ENCODE data around the gene PCOLCE2. TPM values are rescaled to one million over a fixed set of nuclear protein-coding genes. Genes with fewer than 3 reads are reported as not detected.
"Not testable (repeated sequence)": the region's sequence is repeated elsewhere in the genome, so short reads cannot be mapped to it uniquely, and the experiment has no call there.

PCOLCE2 gene
- total and polyA plus RNA-seq, 2 donors (not counting 1 experiment from before 2014, with no cell fraction given), result 4.8 to 26.3 TPM

- H3K4me3 ChIP-seq (replicated peaks in 1 of 4; ENCODE audit: control extremely low read depth in 1 of 4, insufficient read depth in 1 of 4, low read depth in 3 of 4, low read length in 4 of 4), result no peak overlapping the region
- no peaks in the 10 kb centered on the region for H4K20me1 ChIP-seq (ENCODE audit: control insufficient read depth, extremely low read depth, insufficient read depth, low read length)
- TF ChIP-seq, protein P1, sequence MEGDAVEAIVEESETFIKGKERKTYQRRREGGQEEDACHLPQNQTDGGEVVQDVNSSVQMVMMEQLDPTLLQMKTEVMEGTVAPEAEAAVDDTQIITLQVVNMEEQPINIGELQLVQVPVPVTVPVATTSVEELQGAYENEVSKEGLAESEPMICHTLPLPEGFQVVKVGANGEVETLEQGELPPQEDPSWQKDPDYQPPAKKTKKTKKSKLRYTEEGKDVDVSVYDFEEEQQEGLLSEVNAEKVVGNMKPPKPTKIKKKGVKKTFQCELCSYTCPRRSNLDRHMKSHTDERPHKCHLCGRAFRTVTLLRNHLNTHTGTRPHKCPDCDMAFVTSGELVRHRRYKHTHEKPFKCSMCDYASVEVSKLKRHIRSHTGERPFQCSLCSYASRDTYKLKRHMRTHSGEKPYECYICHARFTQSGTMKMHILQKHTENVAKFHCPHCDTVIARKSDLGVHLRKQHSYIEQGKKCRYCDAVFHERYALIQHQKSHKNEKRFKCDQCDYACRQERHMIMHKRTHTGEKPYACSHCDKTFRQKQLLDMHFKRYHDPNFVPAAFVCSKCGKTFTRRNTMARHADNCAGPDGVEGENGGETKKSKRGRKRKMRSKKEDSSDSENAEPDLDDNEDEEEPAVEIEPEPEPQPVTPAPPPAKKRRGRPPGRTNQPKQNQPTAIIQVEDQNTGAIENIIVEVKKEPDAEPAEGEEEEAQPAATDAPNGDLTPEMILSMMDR (conservative IDR thresholded peaks at IDR 0.05 in 1 of 2, IDR thresholded peaks at IDR 0.05 in 1 of 2; ENCODE audit: low read depth in 1 of 2, low read length in 2 of 2), result no peak
- no peak for TF ChIP-seq EZH2 (IDR thresholded peaks at IDR 0.05; ENCODE audit: low read length, missing control alignments)
- H3K4me1 ChIP-seq (ENCODE audit: control insufficient read depth, extremely low read depth, insufficient read depth, low read length), result no peaks in the 10 kb centered on the region
- no peak overlapping the region for H3K4me2 ChIP-seq (ENCODE audit: extremely low read depth, insufficient read depth, low read length)
- H2AFZ ChIP-seq (ENCODE audit: low read length), result no peak overlapping the region
- H3K27me3 ChIP-seq (ENCODE audit: control insufficient read depth, insufficient read depth, low read length), result no peaks in the 10 kb centered on the region
- H3K9ac ChIP-seq (ENCODE audit: insufficient read depth, low read length), result no peak overlapping the region
- DNase-seq (ENCODE audit: low read depth in 2 of 2), result no peak
- H3K9me3 ChIP-seq (ENCODE audit: control insufficient read depth, insufficient read depth, low read depth, low read length), result no peaks in the 10 kb centered on the region
- no peaks in the 10 kb centered on the region for H3K36me3 ChIP-seq (ENCODE audit: control insufficient read depth, insufficient read depth, low read length)
- H3K27ac ChIP-seq (ENCODE audit: insufficient read depth, low read length), result no peak overlapping the region
- H3K79me2 ChIP-seq (ENCODE audit: control insufficient read depth, insufficient read depth, low read length), result no peaks in the 10 kb centered on the region
Measured at GRCh38 chr3:142875583-142876207, 13.2 kb downstream of the PCOLCE2 start.

DNA sequence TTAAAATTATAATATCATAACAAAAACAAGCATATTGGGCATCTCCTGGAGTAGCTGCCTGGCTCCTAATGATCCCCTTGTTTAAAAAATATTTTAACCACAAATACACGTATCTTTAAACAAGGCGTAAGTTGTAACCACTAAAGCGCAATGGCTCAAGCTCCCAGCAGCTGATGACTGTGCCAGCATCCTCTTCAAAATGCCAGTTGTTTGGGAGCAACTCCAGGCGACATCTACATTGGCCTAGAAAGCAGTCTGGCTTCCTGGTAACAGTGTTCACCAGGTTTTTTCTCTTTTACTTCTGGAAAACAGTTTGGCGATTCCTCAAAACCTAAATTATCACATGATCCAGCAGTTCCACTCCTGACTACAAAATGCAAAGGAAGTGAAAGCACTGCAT is 13.8 kb downstream of the PCOLCE2 start:
- no peak for DNase-seq (ENCODE audit: low read depth in 2 of 2)
- no peak overlapping the region for H3K4me3 ChIP-seq (replicated peaks in 1 of 4; ENCODE audit: control extremely low read depth in 1 of 4, insufficient read depth in 1 of 4, low read depth in 3 of 4, low read length in 4 of 4)

DNA sequence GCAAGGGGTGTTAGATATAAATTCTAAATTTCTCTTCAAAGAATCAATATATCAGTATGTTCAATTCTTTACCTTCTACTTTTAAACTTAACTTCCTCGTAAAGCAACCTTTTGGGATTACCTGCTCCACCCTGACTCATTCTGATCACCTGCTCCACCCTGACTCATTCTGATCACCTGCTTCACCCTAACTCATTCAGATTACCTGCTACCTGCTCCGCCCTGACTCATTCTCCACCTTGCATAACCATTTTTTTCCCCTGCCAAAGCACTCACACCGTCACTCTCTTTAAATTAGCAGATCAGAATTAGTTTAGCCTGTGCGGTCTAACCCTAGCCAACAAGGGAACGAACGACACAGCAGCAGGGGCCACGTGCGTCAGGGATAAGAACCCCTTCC is 20.5 kb downstream of the PCOLCE2 start:
- H3K4me2 ChIP-seq (ENCODE audit: extremely low read depth, insufficient read depth, low read length); H3K27me3 ChIP-seq (ENCODE audit: control insufficient read depth, insufficient read depth, low read length); H3K9ac ChIP-seq (ENCODE audit: insufficient read depth, low read length); H4K20me1 ChIP-seq (ENCODE audit: control insufficient read depth, extremely low read depth, insufficient read depth, low read length); H3K79me2 ChIP-seq (ENCODE audit: control insufficient read depth, insufficient read depth, low read length); H3K4me3 ChIP-seq (replicated peaks in 1 of 4; ENCODE audit: control extremely low read depth in 1 of 4, insufficient read depth in 1 of 4, low read depth in 3 of 4, low read length in 4 of 4); H3K4me1 ChIP-seq (ENCODE audit: control insufficient read depth, extremely low read depth, insufficient read depth, low read length); H3K36me3 ChIP-seq (ENCODE audit: control insufficient read depth, insufficient read depth, low read length); DNase-seq (ENCODE audit: low read depth in 2 of 2); H3K27ac ChIP-seq (ENCODE audit: insufficient read depth, low read length); H3K9me3 ChIP-seq (ENCODE audit: control insufficient read depth, insufficient read depth, low read depth, low read length); H2AFZ ChIP-seq (ENCODE audit: low read length): not testable (repeated sequence)

More for the DNA sequence above, 13.8 kb downstream of the PCOLCE2 start:
- Histone ChIP-seq H3K79me2 (ENCODE audit: control insufficient read depth, insufficient read depth, low read length) (no peaks in the 10 kb centered on the region), H4K20me1 (ENCODE audit: control insufficient read depth, extremely low read depth, insufficient read depth, low read length) (no peaks in the 10 kb centered on the region), H3K9me3 (ENCODE audit: control insufficient read depth, insufficient read depth, low read depth, low read length) (no peaks in the 10 kb centered on the region), H3K27me3 (ENCODE audit: control insufficient read depth, insufficient read depth, low read length) (no peaks in the 10 kb centered on the region), H3K9ac (ENCODE audit: insufficient read depth, low read length) (no peak overlapping the region), H3K27ac (ENCODE audit: insufficient read depth, low read length) (no peak overlapping the region), H3K4me2 (ENCODE audit: extremely low read depth, insufficient read depth, low read length) (no peak overlapping the region), H2AFZ (ENCODE audit: low read length) (no peak overlapping the region), H3K4me1 (ENCODE audit: control insufficient read depth, extremely low read depth, insufficient read depth, low read length) (no peaks in the 10 kb centered on the region), H3K36me3 (ENCODE audit: control insufficient read depth, insufficient read depth, low read length) (no peaks in the 10 kb centered on the region)
- TF ChIP-seq, protein P1 (conservative IDR thresholded peaks at IDR 0.05 in 1 of 2, IDR thresholded peaks at IDR 0.05 in 1 of 2; ENCODE audit: low read depth in 1 of 2, low read length in 2 of 2), result no peak
- TF ChIP-seq EZH2 (IDR thresholded peaks at IDR 0.05; ENCODE audit: low read length, missing control alignments), result no peak
